ENCODE results near the gene FAM20C.

DNA sequence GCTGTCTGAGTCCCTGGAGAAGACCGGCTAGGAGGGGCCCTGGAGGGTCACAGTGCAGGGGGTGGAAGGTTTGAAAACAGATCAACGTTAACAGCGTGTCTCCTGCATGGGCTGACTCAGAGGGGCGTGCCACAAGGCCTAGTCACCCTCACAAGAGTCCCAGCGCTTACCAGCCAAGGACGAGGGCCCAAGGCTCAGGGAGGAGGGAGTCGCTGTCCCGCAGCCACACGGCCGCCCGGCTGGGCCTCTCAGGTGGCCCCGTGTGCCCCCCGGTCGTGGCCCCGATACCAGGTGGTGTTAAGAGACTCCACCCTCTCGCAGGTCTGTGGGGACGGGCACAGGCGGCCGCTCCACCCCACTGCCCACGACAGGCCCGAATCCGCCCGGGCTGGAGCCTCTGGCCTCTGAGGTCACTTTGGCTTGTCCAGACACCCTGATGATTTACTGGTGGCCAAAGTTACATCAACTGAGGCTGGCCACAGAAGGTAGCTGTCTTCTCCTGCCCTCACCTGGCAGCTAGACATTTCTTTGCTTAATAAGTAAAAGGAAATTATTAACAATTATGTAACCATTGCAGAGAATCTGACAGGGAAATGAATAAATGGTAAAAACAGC lies 34.0 kb downstream of the FAM20C start:
- no peak for TF ChIP-seq TARDBP (IDR thresholded peaks at IDR 0.05; ENCODE audit: borderline replicate concordance)
- TF ChIP-seq POLR2A (IDR thresholded peaks at IDR 0.05; ENCODE audit: low read depth, low read length), result no peak
